Activated T-cell treated with anti-CD3 and anti-CD28 coated beads, Interleukin-2, amount 50 U/mL, for 1 hour (primary cell): ENCODE measurements around the gene CYB5A.

Experiments used
- DNase-seq: peaks from one replicate; pipeline ENCODE4 v3.0.0-alpha.2; 2020

Gene CYB5A

GRCh38 chr18:74274700-74275099, 17.1 kb downstream of the CYB5A start:
- no peak for DNase-seq

- no peak for DNase-seq
These were observed 18.4 kb downstream of the CYB5A start for GRCh38 chr18:74273394-74273793.

- no peak for DNase-seq
These were observed 20.1 kb downstream of the CYB5A start for GRCh38 chr18:74271635-74272034.

- DNase-seq: no peak
These were observed 22.7 kb downstream of the CYB5A start for GRCh38 chr18:74268933-74269620.

- no peak for DNase-seq
These were observed 23.6 kb downstream of the CYB5A start for GRCh38 chr18:74268175-74268574.

- DNase-seq: no peak
These were observed 25.6 kb downstream of the CYB5A start for GRCh38 chr18:74266161-74266560.

- no peak for DNase-seq
These were observed 26.1 kb downstream of the CYB5A start for GRCh38 chr18:74265546-74266098.

- no peak for DNase-seq
These were observed 27.3 kb downstream of the CYB5A start for GRCh38 chr18:74264303-74265020.

GRCh38 chr18:74261053-74261713, 30.6 kb downstream of the CYB5A start:
- DNase-seq: no peak

- DNase-seq: no peak
These were observed 32.4 kb downstream of the CYB5A start for GRCh38 chr18:74259347-74259746.

- DNase-seq: no peak
These were observed 34.7 kb downstream of the CYB5A start for GRCh38 chr18:74257083-74257482.

GRCh38 chr18:74256190-74256589, 35.6 kb downstream of the CYB5A start:
- no peak for DNase-seq

GRCh38 chr18:74255131-74255616, 36.6 kb downstream of the CYB5A start:
- no peak for DNase-seq

- DNase-seq: no peak
These were observed 39.7 kb downstream of the CYB5A start for GRCh38 chr18:74252039-74252395.

GRCh38 chr18:74251297-74252038, 40.3 kb downstream of the CYB5A start:
- DNase-seq: no peak

GRCh38 chr18:74250131-74250530, 41.6 kb downstream of the CYB5A start:
- DNase-seq: no peak

GRCh38 chr18:74249181-74249968, 42.4 kb downstream of the CYB5A start:
- DNase-seq: no peak

- DNase-seq: no peak
These were observed 43.2 kb downstream of the CYB5A start for GRCh38 chr18:74248595-74248994.

GRCh38 chr18:74248189-74248588, 43.6 kb downstream of the CYB5A start:
- no peak for DNase-seq

GRCh38 chr18:74244554-74244953, 47.2 kb downstream of the CYB5A start:
- DNase-seq: no peak

GRCh38 chr18:74243127-74243526, 48.6 kb downstream of the CYB5A start:
- no peak for DNase-seq
